NCI-H1930 (cell line): ENCODE data around the gene PPIL3.

Source experiments
- DNase-seq, 2 experiments: peaks; one replicate each; lab custom pipeline; 2025; lab: John Stamatoyannopoulos, UW

The PPIL3 gene

GRCh38 chr2:200860092-200860795 is 28.6 kb downstream of the PPIL3 start:
- DNase-seq = no peak

GRCh38 chr2:200856806-200857205 is 32.1 kb downstream of the PPIL3 start:
- DNase-seq = no peak

GRCh38 chr2:200852605-200853004 is 36.3 kb downstream of the PPIL3 start:
- no peak for DNase-seq

GRCh38 chr2:200851398-200852248 is 37.3 kb downstream of the PPIL3 start:
- DNase-seq = no peak

- DNase-seq = no peak
Observed at GRCh38 chr2:200850512-200851256, 38.2 kb downstream of the PPIL3 start.

GRCh38 chr2:200847939-200848338 is 40.9 kb downstream of the PPIL3 start:
- DNase-seq = no peak

GRCh38 chr2:200847269-200847668 is 41.6 kb downstream of the PPIL3 start:
- DNase-seq = no peak

- no peak for DNase-seq
Observed at GRCh38 chr2:200845669-200846325, 43.1 kb downstream of the PPIL3 start.

GRCh38 chr2:200845194-200845593 is 43.7 kb downstream of the PPIL3 start:
- no peak for DNase-seq

GRCh38 chr2:200843993-200844948 is 44.6 kb downstream of the PPIL3 start:
- no peak for DNase-seq

- no peak for DNase-seq
Observed at GRCh38 chr2:200839513-200839912, 49.4 kb downstream of the PPIL3 start.

- no peak for DNase-seq
Observed at GRCh38 chr2:200834701-200835100, 54.2 kb downstream of the PPIL3 start.

GRCh38 chr2:200829258-200829655 is 59.6 kb downstream of the PPIL3 start:
- no peak for DNase-seq

- DNase-seq = no peak
Observed at GRCh38 chr2:200828572-200829257, 60.2 kb downstream of the PPIL3 start.

GRCh38 chr2:200828104-200828503 is 60.8 kb downstream of the PPIL3 start:
- DNase-seq = no peak

- DNase-seq = no peak
Observed at GRCh38 chr2:200821686-200822245, 67.1 kb downstream of the PPIL3 start.
